ENCODE results near the gene PCNX2.

The PCNX2 gene

GRCh38 chr1:233337505-233337904 lies 42.0 kb upstream of the PCNX2 start:
- TF ChIP-seq, protein P1, sequence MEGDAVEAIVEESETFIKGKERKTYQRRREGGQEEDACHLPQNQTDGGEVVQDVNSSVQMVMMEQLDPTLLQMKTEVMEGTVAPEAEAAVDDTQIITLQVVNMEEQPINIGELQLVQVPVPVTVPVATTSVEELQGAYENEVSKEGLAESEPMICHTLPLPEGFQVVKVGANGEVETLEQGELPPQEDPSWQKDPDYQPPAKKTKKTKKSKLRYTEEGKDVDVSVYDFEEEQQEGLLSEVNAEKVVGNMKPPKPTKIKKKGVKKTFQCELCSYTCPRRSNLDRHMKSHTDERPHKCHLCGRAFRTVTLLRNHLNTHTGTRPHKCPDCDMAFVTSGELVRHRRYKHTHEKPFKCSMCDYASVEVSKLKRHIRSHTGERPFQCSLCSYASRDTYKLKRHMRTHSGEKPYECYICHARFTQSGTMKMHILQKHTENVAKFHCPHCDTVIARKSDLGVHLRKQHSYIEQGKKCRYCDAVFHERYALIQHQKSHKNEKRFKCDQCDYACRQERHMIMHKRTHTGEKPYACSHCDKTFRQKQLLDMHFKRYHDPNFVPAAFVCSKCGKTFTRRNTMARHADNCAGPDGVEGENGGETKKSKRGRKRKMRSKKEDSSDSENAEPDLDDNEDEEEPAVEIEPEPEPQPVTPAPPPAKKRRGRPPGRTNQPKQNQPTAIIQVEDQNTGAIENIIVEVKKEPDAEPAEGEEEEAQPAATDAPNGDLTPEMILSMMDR (IDR thresholded peaks at IDR 0.05), result no peak

DNA sequence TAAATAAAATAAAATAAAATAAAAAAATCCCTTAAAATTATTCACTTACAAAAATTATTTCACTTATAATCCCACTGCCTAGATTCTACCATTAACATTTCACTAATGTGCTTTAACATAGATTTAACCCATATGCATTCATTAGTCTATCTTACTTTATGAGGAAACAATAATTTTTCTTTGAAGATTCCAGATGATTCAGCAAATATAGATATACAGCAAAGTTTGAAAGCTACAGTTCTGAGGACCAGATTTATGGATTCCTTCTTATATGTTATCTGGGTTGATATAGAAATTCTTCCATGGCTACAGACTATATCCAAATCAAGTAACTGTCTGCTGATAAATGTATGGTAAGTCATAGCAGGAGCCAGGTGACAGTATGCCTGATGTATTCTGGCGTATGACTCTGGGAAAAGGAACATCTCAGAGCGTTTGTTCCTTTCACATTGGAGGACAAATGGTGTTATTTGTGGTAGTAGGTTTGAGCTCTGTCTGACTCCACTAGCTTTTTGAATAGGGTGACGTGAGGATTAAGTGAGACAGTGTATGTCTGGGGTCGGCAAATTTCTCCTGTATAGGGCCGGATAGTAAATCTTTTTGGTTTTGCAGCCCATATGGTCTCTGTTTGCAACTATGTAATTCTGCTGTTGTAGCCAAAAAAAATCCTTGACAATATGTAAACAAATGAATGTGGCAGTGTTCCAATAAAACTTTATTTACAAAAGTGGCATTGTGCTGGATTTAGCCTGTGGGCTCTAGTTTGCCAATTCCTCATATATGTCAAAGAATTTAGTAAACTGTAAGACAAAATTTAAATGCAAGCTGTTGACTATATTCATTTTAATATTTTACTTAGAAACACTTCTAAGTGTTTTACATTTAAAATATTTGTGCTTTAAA lies 41.3 kb upstream of the PCNX2 start:
- TF ChIP-seq, protein P1 (IDR thresholded peaks at IDR 0.05), result no peak

- TF ChIP-seq, protein P1 (IDR thresholded peaks at IDR 0.05), result no peak
Observed at GRCh38 chr1:233334092-233334491, 38.6 kb upstream of the PCNX2 start.

GRCh38 chr1:233333086-233333485 lies 37.6 kb upstream of the PCNX2 start:
- TF ChIP-seq, protein P1 (IDR thresholded peaks at IDR 0.05), result no peak

- TF ChIP-seq, protein P1 (IDR thresholded peaks at IDR 0.05), result no peak
Observed at GRCh38 chr1:233331676-233332519, 36.4 kb upstream of the PCNX2 start.

GRCh38 chr1:233328142-233328921 lies 32.8 kb upstream of the PCNX2 start:
- TF ChIP-seq, protein P1 (IDR thresholded peaks at IDR 0.05), result no peak

- TF ChIP-seq, protein P1 (IDR thresholded peaks at IDR 0.05), result no peak
Observed at GRCh38 chr1:233327651-233328141, 32.2 kb upstream of the PCNX2 start, which contains the start of gene MAP3K21. Gene MAP3K21 (plus strand): TSS chr1:233327724. CDS start chr1:233328029, 305 bp downstream.
